Kidney (tissue), 14 donors: ENCODE measurements around the gene HSF4. TPM values are rescaled to one million over a fixed set of nuclear protein-coding genes. Genes with fewer than 3 reads are reported as not detected.

Source experiments
- DNase-seq, 5 donors: peaks; one replicate each; pipeline ENCODE4 v3.0.0-alpha.2; 2013 to 2020
- FAIRE-seq: peaks from 2 replicates; lab custom pipeline; 2012; peaks lifted over from hg19 to GRCh38; lab: Jason Lieb, UNC
- H3K27ac ChIP-seq, 2 donors: one replicate each; pipeline ENCODE4 v1.7.0; 2013; ENCODE audit warnings: low read depth in 2 of 2, low read length in 2 of 2, inconsistent platforms in 1 of 2
- H3K27me3 ChIP-seq: one replicate; pipeline ENCODE4 v1.7.1; 2013; ENCODE audit warnings: low read length, inconsistent platforms; ENCODE audit not compliant: control insufficient read depth, insufficient read depth
- H3K36me3 ChIP-seq, 3 donors: one replicate each; pipeline versions ENCODE4 v1.7.0 to v1.7.1; 2013; ENCODE audit warnings: low read length in 3 of 3, control low read depth in 1 of 3, inconsistent platforms in 1 of 3; ENCODE audit not compliant: insufficient read depth in 3 of 3, control insufficient read depth in 2 of 3
- H3K4me1 ChIP-seq, 3 donors: one replicate each; pipeline versions ENCODE4 v1.7.0 to v1.7.1; 2013; ENCODE audit warnings: low read length in 3 of 3, inconsistent platforms in 1 of 3, low read depth in 1 of 3; ENCODE audit not compliant: control insufficient read depth in 2 of 3, insufficient read depth in 2 of 3
- H3K4me3 ChIP-seq, 3 donors: one replicate each; pipeline versions ENCODE4 v1.7.0 to v1.8.1; 2013; ENCODE audit warnings: low read length in 3 of 3, control low read depth in 1 of 3, inconsistent platforms in 1 of 3
- H3K9ac ChIP-seq, 3 donors: one replicate each; pipeline versions ENCODE4 v1.7.0 to v1.7.1; 2013; ENCODE audit warnings: low read length in 3 of 3, control low read depth in 1 of 3, inconsistent platforms in 1 of 3
- H3K9me3 ChIP-seq, 3 donors: one replicate each; pipeline versions ENCODE4 v1.7.0 to v1.7.1; 2013; ENCODE audit warnings: low read length in 3 of 3, control low read depth in 1 of 3, inconsistent platforms in 1 of 3; ENCODE audit not compliant: control insufficient read depth in 2 of 3, insufficient read depth in 1 of 3
- intact Hi-C: fragments of 100-400 bp; cut with DNase I; formaldehyde crosslinking; loops from one replicate; pipeline ENCODE4 v1.11.1; 2022
- polyA plus RNA-seq: library from polyadenylated mRNA; stranded (reverse); fragments of 350-450 nt; fragmentation: Illumina TruSeq; extraction: RNeasy Lipid Tissue Mini Kit (QIAGEN cat#74804); gene quantifications from one replicate; pipeline ENCODE4 v1.2.3, GENCODE V29; 2014; ENCODE audit warnings: low read depth, low replicate concordance; ENCODE audit not compliant: insufficient read depth
- total RNA-seq: library from RNA; stranded (reverse); fragmentation: NEBNext Ultra II Directional; extraction: Animal tissue kit (Norgen Biotek cat#: 25700); gene quantifications from one replicate; pipeline ENCODE4 v1.2.1, GENCODE V29; 2021
- TF ChIP-seq, protein P1 (sequence below): IDR thresholded peaks from 3 replicates; pipeline ENCODE4 v1.5.1; 2012; ENCODE audit warnings: mild to moderate bottlenecking, moderate library complexity, borderline replicate concordance; ENCODE audit not compliant: insufficient read depth; ENCODE audit errors: extremely low read depth
- donor health status: control.
- donor health status: control.
- donor health status: control.
- donor health status: control.
- donor health status: control.
- donor health status: DM: yes; HTN: yes; CAD: no.
- donor health status: Normal renal cell carcinoma (clear cell type).

The HSF4 gene
- total and polyA plus RNA-seq, 2 donors from 2014 or later: 26.7 to 37.9 TPM

DNA sequence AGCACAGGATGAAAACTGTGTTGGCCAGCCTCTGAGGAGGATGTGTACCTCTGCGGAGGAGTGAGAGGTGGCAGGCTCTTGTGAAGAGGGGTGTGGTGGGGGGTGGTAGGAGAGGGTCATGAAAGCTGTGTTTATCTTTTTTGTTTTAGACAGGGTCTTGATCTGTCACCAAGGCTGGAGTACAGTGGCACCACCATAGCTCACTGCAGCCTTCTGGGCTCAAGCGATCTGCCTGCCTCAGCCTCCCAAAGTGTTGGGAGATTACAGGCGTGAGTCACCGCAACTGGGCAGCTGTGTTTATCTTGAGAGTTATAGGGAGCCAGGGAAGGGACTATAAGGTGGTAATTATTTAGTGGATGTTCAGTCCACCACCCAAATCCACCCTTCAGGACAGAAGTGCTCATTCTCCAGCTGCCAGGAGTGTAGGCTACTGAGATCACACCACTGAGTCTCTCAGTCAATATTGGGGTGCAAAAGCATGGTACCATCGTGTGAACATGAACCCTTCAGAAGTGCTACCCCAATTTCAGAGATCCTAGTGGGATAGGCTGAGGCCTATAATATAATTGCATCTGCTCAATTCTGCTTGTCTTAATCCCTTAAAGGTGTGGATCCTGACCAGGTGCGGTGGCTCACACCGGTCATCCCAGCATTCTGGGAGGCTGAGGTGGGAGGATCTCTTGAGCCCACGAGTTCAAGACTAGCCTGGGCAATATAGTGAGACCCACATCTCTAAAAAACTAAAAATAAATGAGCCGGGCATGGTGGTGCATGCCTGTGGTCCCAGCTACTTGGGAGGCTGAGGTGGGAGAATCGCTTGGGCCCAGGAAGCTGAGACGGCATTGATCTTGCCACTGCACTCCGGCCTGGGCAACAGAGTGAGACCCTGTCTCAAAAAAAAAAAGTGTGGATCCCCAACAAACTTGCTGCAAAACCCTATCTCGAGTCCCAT, 26.2 kb downstream of the HSF4 start:
- Histone ChIP-seq H3K36me3 (peaks cover 4 to 24% (median 13%) of the 10 kb centered on the region in 3 donors), H3K27ac (peak overlapping the region in 1 of 2 donors; percentile 44), H3K4me3 (no peak overlapping the region), H3K9ac (peak overlapping the region in 1 of 3 donors; percentile 34), H3K27me3 (no peaks in the 10 kb centered on the region), H3K4me1 (peaks cover 0 to 23% (median 16%) of the 10 kb centered on the region in 3 donors), H3K9me3 (no peaks in the 10 kb centered on the region)
- TF ChIP-seq, protein P1, sequence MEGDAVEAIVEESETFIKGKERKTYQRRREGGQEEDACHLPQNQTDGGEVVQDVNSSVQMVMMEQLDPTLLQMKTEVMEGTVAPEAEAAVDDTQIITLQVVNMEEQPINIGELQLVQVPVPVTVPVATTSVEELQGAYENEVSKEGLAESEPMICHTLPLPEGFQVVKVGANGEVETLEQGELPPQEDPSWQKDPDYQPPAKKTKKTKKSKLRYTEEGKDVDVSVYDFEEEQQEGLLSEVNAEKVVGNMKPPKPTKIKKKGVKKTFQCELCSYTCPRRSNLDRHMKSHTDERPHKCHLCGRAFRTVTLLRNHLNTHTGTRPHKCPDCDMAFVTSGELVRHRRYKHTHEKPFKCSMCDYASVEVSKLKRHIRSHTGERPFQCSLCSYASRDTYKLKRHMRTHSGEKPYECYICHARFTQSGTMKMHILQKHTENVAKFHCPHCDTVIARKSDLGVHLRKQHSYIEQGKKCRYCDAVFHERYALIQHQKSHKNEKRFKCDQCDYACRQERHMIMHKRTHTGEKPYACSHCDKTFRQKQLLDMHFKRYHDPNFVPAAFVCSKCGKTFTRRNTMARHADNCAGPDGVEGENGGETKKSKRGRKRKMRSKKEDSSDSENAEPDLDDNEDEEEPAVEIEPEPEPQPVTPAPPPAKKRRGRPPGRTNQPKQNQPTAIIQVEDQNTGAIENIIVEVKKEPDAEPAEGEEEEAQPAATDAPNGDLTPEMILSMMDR: no peak
- FAIRE-seq (no peak), DNase-seq (no peak)
- intact Hi-C loops: no loop called here

DNA sequence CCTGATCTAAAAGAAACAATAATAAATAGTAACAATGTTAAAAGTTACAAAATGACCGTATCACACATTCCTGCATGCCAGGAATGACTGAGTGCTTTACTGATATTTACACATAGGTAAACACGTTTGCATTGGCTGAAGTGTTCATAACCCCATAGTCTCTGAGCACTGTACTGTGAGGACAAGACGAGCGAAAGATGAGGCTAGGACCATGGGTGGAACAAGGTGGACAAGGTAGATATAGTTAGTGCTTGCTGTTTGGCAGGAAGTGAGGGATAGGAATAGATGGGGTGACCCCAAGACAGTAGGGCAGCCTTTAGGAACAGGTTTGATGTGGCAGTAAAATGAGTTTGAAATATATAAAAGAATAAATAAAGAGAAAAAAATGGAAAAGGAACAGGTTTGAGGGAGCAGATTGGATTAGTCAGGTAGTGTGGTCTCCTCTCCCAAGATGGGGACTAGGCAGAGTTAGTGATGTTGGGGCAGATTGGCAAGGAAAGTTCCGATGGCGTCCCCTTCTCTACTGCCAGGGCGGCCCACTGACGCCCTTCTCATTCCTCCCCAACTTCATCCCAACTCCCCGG, 27.0 kb downstream of the HSF4 start:
- intact Hi-C loops: no loop called here
- Histone ChIP-seq H3K4me1 (peaks cover 0 to 28% (median 15%) of the 10 kb centered on the region in 3 donors), H3K27me3 (no peaks in the 10 kb centered on the region), H3K4me3 (peak overlapping the region; percentile 22 to 99 (median 23)), H3K9ac (no peak overlapping the region), H3K36me3 (peaks cover 4 to 32% (median 20%) of the 10 kb centered on the region in 3 donors), H3K9me3 (no peaks in the 10 kb centered on the region), H3K27ac (no peak overlapping the region)
- TF ChIP-seq, protein P1: no peak
- FAIRE-seq (no peak), DNase-seq (no peak)

DNA sequence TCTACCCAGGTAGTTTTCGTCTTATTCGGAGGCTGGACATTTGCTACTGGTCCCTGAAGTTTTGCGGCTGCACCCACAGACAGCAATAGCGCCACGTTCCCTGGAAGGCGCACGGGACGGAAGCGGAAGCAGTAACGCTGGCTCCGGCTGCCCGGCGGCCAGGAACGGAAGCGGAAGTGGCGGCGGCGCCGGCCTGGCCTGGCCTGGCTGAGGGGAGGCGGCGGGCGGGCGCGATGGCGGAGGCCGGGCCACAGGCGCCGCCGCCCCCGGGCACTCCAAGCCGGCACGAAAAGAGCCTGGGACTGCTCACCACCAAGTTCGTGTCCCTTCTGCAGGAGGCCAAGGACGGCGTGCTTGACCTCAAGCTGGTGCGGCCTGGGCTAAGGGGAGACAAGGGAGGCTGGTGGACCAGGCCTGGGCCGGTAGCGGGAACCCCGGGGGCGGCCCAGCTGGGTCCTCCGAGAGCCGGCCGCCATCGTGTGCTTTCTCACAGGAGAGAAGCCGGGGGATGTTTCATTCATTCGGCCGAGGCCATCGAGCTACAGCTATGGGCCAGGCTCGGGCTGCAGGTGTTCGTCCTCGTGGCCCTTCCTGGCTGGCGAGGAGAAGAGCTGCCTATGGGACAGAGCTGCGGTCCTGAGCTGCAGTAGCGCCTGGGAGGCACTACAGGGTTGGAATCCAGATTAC, 27.6 kb downstream of the HSF4 start, which contains the start of gene E2F4:
E2F4 (plus strand) TSS at position 161 of the 687 bp plus-strand sequence; CDS start at position 234, 73 bp downstream.
- Histone ChIP-seq H3K27me3 (no peaks in the 10 kb centered on the region), H3K36me3 (peaks cover 7 to 38% (median 24%) of the 10 kb centered on the region in 3 donors), H3K27ac (no peak within 1 kb of the TSS), H3K9ac (peak within 1 kb of the TSS; percentile 59 to 99 (median 97)), H3K4me3 (peak within 1 kb of the TSS; percentile 86 to 99 (median 93)), H3K9me3 (no peaks in the 10 kb centered on the region), H3K4me1 (peaks cover 0 to 35% (median 21%) of the 10 kb centered on the region in 3 donors)
- TF ChIP-seq, protein P1: no peak
- DNase-seq (peak; percentile 90 to 96 (median 94)), FAIRE-seq (no peak)
- intact Hi-C loops: no loop called here
